Activated CD8-positive, alpha-beta T cell treated with anti-CD3 and anti-CD28 coated beads for 36 hours (primary cell): Measurements from ENCODE around the gene ABHD16A. TPM values are rescaled to one million over a fixed set of nuclear protein-coding genes. Genes with fewer than 3 reads are reported as not detected.
A peak's percentile ranks its signal among the peaks of the same experiment; 100 is the strongest.

Experiments used
- ATAC-seq: fragments of 200-7000 bp; cut with Tn5 transposase; one replicate; pipeline ENCODE4 v1.10.0; 2021; ENCODE audit warnings: mild to moderate bottlenecking, moderate library complexity
- CTCF ChIA-PET: fragments of 350-600 bp; sonication (Branson Sonifier 250); formaldehyde crosslinking; loops from one replicate; lab custom pipeline; 2021; ENCODE audit warnings: antibody characterized with exemption; lab: Charles Lee
- POLR2A ChIA-PET: fragments of 350-600 bp; sonication (Branson Sonifier 250); formaldehyde crosslinking; loops from one replicate; lab custom pipeline; 2021; ENCODE audit warnings: antibody characterized with exemption; lab: Charles Lee
- DNase-seq: peaks from one replicate; pipeline ENCODE4 v3.0.0-alpha.2; 2020
- H3K27ac Mint-ChIP-seq: one replicate; pipeline ENCODE4 v1.8.0; 2021; ENCODE audit warnings: mild to moderate bottlenecking, mixed read lengths
- H3K27me3 Mint-ChIP-seq: one replicate; pipeline ENCODE4 v1.8.0; 2021; ENCODE audit warnings: mixed read lengths
- H3K36me3 Mint-ChIP-seq: one replicate; pipeline ENCODE4 v1.8.0; 2021; ENCODE audit warnings: low read depth, mixed read lengths
- H3K4me1 Mint-ChIP-seq: one replicate; pipeline ENCODE4 v1.8.0; 2021; ENCODE audit warnings: low read depth, mixed read lengths
- H3K4me3 Mint-ChIP-seq: one replicate; pipeline ENCODE4 v1.8.0; 2021; ENCODE audit warnings: mild to moderate bottlenecking, moderate library complexity, mixed read lengths
- H3K9me3 Mint-ChIP-seq: one replicate; pipeline ENCODE4 v1.8.0; 2021; ENCODE audit warnings: mixed read lengths
- intact Hi-C: fragments of 100-400 bp; cut with micrococcal nuclease; formaldehyde crosslinking; loops from one replicate; pipeline ENCODE4 v1.10.0; 2022
- total RNA-seq, 2 experiments: library from RNA; stranded (reverse); gene quantifications; one replicate each; pipeline ENCODE4 v1.2.3, GENCODE V29; 2021
- TF ChIP-seq, protein P1 (sequence below): fragments of 200-600 bp; IDR thresholded peaks from one replicate; pipeline ENCODE4 v1.8.0; 2022; ENCODE audit warnings: antibody characterized with exemption, mild to moderate bottlenecking

ABHD16A gene
- total RNA-seq, 2 experiments from 2014 or later, result 23.7 to 24.3 TPM

- intact Hi-C loops, result loop anchor here (10.0 kb wide), 1 partner anchor 189 kb away; the partner anchor contains the start of genes ATP6V1G2, DDX39B and NFKBIL1
Observed at GRCh38 chr6:31733734-31734133, 30.6 kb upstream of the ABHD16A start.

GRCh38 chr6:31732029-31732428 lies 28.9 kb upstream of the ABHD16A start:
- peak overlapping the region; percentile 15 for H3K27ac Mint-ChIP-seq
- no peaks in the 10 kb centered on the region for H3K9me3 Mint-ChIP-seq
- intact Hi-C loops, result loop anchor here (10.0 kb wide), 1 partner anchor 187 kb away; the partner anchor contains the start of genes ATP6V1G2, DDX39B and NFKBIL1
- no peak for ATAC-seq
- DNase-seq, result no peak
- H3K4me1 Mint-ChIP-seq, result peaks cover 59% of the 10 kb centered on the region
- peaks cover 51% of the 10 kb centered on the region for H3K36me3 Mint-ChIP-seq
- ChIA-PET POLR2A (interaction anchor here (0.9 to 1.9 kb wide), 5 partner anchors 9 to 107 kb away, joined by 3 to 7 read pairs (median 3); partner anchors contain the start of gene MPIG6B), CTCF (interaction anchor here (1.0 to 6.5 kb wide), 3 partner anchors 39 to 85 kb away, joined by 3 to 35 read pairs (median 4); no protein-coding TSS in a partner anchor)
- TF ChIP-seq, protein P1, sequence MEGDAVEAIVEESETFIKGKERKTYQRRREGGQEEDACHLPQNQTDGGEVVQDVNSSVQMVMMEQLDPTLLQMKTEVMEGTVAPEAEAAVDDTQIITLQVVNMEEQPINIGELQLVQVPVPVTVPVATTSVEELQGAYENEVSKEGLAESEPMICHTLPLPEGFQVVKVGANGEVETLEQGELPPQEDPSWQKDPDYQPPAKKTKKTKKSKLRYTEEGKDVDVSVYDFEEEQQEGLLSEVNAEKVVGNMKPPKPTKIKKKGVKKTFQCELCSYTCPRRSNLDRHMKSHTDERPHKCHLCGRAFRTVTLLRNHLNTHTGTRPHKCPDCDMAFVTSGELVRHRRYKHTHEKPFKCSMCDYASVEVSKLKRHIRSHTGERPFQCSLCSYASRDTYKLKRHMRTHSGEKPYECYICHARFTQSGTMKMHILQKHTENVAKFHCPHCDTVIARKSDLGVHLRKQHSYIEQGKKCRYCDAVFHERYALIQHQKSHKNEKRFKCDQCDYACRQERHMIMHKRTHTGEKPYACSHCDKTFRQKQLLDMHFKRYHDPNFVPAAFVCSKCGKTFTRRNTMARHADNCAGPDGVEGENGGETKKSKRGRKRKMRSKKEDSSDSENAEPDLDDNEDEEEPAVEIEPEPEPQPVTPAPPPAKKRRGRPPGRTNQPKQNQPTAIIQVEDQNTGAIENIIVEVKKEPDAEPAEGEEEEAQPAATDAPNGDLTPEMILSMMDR, result no peak
- no peak overlapping the region for H3K4me3 Mint-ChIP-seq
- no peaks in the 10 kb centered on the region for H3K27me3 Mint-ChIP-seq

More at GRCh38 chr6:31733734-31734133, 30.6 kb upstream of the ABHD16A start:
- Mint-ChIP-seq H3K27ac (peak overlapping the region; percentile 93), H3K36me3 (peaks cover 49% of the 10 kb centered on the region), H3K4me3 (peak overlapping the region; percentile 97), H3K9me3 (no peaks in the 10 kb centered on the region), H3K27me3 (no peaks in the 10 kb centered on the region), H3K4me1 (peaks cover 60% of the 10 kb centered on the region)
- POLR2A ChIA-PET, result interaction anchor here (0.7 to 1.5 kb wide), 4 partner anchors 19 to 85 kb away, joined by 3 to 4 read pairs (median 3); no protein-coding TSS in a partner anchor
- TF ChIP-seq, protein P1, result no peak
- DNase-seq (no peak), ATAC-seq (no peak)
- CTCF ChIA-PET, result interaction anchor here (9.9 kb wide), 1 partner anchor 36 kb away, joined by 59 read pairs; no protein-coding TSS in a partner anchor

GRCh38 chr6:31730631-31731086 lies 27.5 kb upstream of the ABHD16A start:
- Mint-ChIP-seq H3K9me3 (no peaks in the 10 kb centered on the region), H3K36me3 (peaks cover 49% of the 10 kb centered on the region), H3K4me3 (peak overlapping the region; percentile 76), H3K4me1 (peaks cover 67% of the 10 kb centered on the region), H3K27me3 (no peaks in the 10 kb centered on the region), H3K27ac (no peak overlapping the region)
- CTCF ChIA-PET, result interaction anchor here (0.6 to 6.5 kb wide), 20 partner anchors 8 to 193 kb away, joined by 3 to 35 read pairs (median 4); partner anchors contain the start of genes CLIC1, HSPA1A, HSPA1L and LSM2
- TF ChIP-seq, protein P1, result no peak
- DNase-seq (no peak), ATAC-seq (no peak)
- intact Hi-C loops, result loop anchor here (10.0 kb wide), 1 partner anchor 186 kb away; the partner anchor contains the start of genes ATP6V1G2, DDX39B and NFKBIL1
- POLR2A ChIA-PET, result interaction anchor here (1.0 to 3.0 kb wide), 6 partner anchors 10 to 108 kb away, joined by 3 to 11 read pairs (median 6); partner anchors contain the start of genes GPANK1, LY6G6D and MSH5

GRCh38 chr6:31729979-31730630 lies 27.0 kb upstream of the ABHD16A start:
- H3K4me1 Mint-ChIP-seq, result peaks cover 69% of the 10 kb centered on the region
- H3K27me3 Mint-ChIP-seq, result no peaks in the 10 kb centered on the region
- DNase-seq (peak; percentile 81), ATAC-seq (peak; percentile 60)
- intact Hi-C loops, result loop anchor here (10.0 kb wide), 1 partner anchor 185 kb away; the partner anchor contains the start of genes ATP6V1G2, DDX39B and NFKBIL1
- ChIA-PET POLR2A (interaction anchor here (0.6 to 3.0 kb wide), 8 partner anchors 11 to 100 kb away, joined by 3 to 11 read pairs (median 4); partner anchors contain the start of genes BAG6, GPANK1, LY6G6D and MSH5), CTCF (interaction anchor here (0.6 to 6.5 kb wide), 27 partner anchors 9 to 424 kb away, joined by 3 to 35 read pairs (median 4); partner anchors contain the start of genes CLIC1, HSPA1A, HSPA1B and HSPA1L)
- H3K36me3 Mint-ChIP-seq, result peaks cover 43% of the 10 kb centered on the region
- TF ChIP-seq, protein P1, result no peak
- no peaks in the 10 kb centered on the region for H3K9me3 Mint-ChIP-seq
- H3K4me3 Mint-ChIP-seq, result peak overlapping the region; percentile 76
- H3K27ac Mint-ChIP-seq, result peak overlapping the region; percentile 50
